ENCODE results near the gene PADI3. TPM values are rescaled to one million over a fixed set of nuclear protein-coding genes. Genes with fewer than 3 reads are reported as not detected.

Gene PADI3
- total RNA-seq, 2 donors from 2014 or later = not detected

DNA sequence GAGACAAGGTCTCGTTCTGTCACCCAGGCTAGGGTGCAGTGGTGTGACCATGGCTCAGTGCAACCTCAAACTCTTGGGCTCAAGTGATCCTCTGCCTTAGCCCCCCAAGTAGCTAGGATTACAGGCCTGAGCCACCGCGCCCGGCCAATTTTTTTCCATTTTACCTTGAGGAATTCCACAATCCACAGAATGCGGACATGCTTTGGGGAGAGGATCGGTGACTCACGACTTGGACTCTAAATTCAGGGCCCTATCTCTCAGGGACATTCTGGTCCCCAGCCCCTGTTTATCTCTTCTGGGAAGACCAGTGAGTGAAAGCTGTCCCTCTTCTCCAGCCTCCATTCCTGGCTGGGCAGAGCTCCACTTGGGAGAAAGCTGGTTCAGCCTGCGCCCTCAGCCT lies 38.7 kb upstream of the PADI3 start:
- DNase-seq = no peak
- WGBS, 2 donors = 88 to 89% methylated on average over 8 of the region's 8 CpGs
- Histone ChIP-seq H3K4me3 (no peak overlapping the region), H3K27me3 (no peaks in the 10 kb centered on the region), H3K9me3 (no peaks in the 10 kb centered on the region), H3K36me3 (replicated peaks in 1 of 2; ENCODE audit: insufficient read depth in 1 of 2, low read depth in 2 of 2) (no peaks in the 10 kb centered on the region), H3K4me1 (peaks cover 12% of the 10 kb centered on the region), H3K27ac (no peak overlapping the region)
- TF ChIP-seq POLR2A (IDR thresholded peaks at IDR 0.05) = no peak
- TF ChIP-seq, protein P1, sequence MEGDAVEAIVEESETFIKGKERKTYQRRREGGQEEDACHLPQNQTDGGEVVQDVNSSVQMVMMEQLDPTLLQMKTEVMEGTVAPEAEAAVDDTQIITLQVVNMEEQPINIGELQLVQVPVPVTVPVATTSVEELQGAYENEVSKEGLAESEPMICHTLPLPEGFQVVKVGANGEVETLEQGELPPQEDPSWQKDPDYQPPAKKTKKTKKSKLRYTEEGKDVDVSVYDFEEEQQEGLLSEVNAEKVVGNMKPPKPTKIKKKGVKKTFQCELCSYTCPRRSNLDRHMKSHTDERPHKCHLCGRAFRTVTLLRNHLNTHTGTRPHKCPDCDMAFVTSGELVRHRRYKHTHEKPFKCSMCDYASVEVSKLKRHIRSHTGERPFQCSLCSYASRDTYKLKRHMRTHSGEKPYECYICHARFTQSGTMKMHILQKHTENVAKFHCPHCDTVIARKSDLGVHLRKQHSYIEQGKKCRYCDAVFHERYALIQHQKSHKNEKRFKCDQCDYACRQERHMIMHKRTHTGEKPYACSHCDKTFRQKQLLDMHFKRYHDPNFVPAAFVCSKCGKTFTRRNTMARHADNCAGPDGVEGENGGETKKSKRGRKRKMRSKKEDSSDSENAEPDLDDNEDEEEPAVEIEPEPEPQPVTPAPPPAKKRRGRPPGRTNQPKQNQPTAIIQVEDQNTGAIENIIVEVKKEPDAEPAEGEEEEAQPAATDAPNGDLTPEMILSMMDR (IDR thresholded peaks at IDR 0.05) = no peak
- intact Hi-C loops (cut with DNase I) = no loop called here
- ATAC-seq = no peak

DNA sequence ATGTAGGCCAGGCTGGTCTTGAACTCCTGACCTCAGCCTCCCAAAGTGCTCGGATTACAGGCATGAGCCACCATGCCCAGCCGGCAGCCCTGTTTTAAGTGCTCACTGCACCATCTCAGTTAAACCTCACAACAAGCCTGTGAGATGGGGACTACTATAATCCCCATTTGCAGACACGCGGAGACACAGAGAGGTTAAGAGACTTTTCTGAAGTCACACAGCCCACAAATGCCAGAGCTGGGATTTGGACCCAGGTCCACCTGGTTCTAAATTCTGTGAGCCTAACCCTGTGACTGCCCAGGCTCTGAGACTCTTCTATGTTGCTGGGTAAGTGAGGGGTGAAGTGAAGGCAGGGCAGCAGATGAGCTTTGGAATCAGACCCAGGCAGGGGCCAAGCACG lies 37.5 kb upstream of the PADI3 start:
- ATAC-seq (no peak), DNase-seq (no peak)
- WGBS, 2 donors = 78 to 88% methylated on average over 4 to 5 of the region's 5 CpGs
- TF ChIP-seq, protein P1 (IDR thresholded peaks at IDR 0.05) = no peak
- TF ChIP-seq POLR2A (IDR thresholded peaks at IDR 0.05) = no peak
- Histone ChIP-seq H3K4me3 (no peak overlapping the region), H3K27me3 (no peaks in the 10 kb centered on the region), H3K27ac (no peak overlapping the region), H3K4me1 (peaks cover 12% of the 10 kb centered on the region), H3K36me3 (replicated peaks in 1 of 2; ENCODE audit: insufficient read depth in 1 of 2, low read depth in 2 of 2) (no peaks in the 10 kb centered on the region), H3K9me3 (no peaks in the 10 kb centered on the region)
- intact Hi-C loops (cut with DNase I) = no loop called here

DNA sequence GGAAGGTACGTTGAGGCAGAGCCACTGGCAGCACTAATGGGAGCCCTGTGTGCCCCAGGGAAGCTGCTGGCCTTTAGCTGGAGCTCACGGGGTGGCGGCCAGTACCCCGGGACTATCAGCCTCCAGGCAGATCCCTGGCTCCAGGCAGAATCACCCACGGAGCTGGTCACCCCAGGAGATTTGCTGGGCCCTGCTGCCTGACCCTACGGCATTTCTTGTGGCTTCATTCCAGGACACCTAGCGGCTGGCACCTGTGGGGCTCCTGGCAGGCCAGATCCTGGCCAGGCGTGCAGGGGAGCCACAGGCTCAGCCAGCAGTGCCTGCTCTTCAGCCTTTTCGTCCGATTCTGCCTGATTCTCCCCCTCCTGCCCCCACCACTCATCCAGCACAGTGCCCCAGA lies 36.9 kb upstream of the PADI3 start:
- peak overlapping the region in 3 of 4 donors; percentile 25 to 66 (median 30) for H3K27ac ChIP-seq
- no peak overlapping the region for H3K4me3 ChIP-seq
- 23 to 46% methylated on average over 4 to 10 of the region's 10 CpGs for WGBS, 2 donors
- intact Hi-C loops (cut with DNase I) = no loop called here
- H3K9me3 ChIP-seq = no peaks in the 10 kb centered on the region
- ATAC-seq (peak; percentile 63), DNase-seq (peak; percentile 22 to 69 (median 58))
- peaks cover 12% of the 10 kb centered on the region for H3K4me1 ChIP-seq
- TF ChIP-seq POLR2A (IDR thresholded peaks at IDR 0.05) = no peak
- TF ChIP-seq, protein P1 (IDR thresholded peaks at IDR 0.05) = peak in 4 of 7 experiments; percentile 23 to 43 (median 36)
- H3K27me3 ChIP-seq = no peaks in the 10 kb centered on the region
- H3K36me3 ChIP-seq (replicated peaks in 1 of 2; ENCODE audit: insufficient read depth in 1 of 2, low read depth in 2 of 2) = no peaks in the 10 kb centered on the region

DNA sequence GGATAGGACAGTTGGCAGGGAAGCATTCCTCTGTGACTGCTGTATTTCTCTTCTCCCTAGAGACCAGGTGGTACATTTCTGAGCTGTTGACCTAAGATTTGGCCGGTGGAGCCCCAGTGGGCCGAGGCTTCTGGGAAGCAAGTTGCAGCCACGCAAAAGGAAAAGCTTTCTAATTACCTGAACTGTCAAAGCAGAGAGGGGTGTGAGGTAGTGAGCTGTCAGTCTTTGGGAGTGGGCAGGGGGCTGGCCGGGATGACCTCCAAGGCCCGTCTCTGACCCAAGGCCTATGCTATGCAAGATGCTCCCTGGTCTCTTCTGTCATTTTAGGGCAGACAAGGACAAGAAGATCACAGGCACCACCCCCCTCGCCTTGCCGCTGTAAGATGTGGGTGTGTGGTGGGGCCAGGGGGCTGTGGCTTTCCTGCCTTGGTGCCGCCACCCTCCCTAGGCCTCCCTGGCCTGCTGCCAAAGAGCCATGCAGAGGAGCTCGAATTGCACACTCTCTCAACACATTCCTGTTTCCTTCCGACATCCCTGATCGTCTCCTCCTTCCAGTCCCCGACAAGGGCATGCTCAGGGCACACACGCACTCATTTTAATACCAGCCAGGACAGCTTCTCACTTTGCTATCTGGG lies 36.3 kb upstream of the PADI3 start:
- peaks cover 12% of the 10 kb centered on the region for H3K4me1 ChIP-seq
- H3K36me3 ChIP-seq (replicated peaks in 1 of 2; ENCODE audit: insufficient read depth in 1 of 2, low read depth in 2 of 2) = no peaks in the 10 kb centered on the region
- ATAC-seq (peak; percentile 43), DNase-seq (peak; percentile 18 to 38 (median 24))
- H3K27ac ChIP-seq = peak overlapping the region in 3 of 4 donors; percentile 25 to 66 (median 30)
- no peak for TF ChIP-seq POLR2A (IDR thresholded peaks at IDR 0.05)
- TF ChIP-seq, protein P1 (IDR thresholded peaks at IDR 0.05) = no peak
- H3K27me3 ChIP-seq = no peaks in the 10 kb centered on the region
- H3K4me3 ChIP-seq = no peak overlapping the region
- intact Hi-C loops (cut with DNase I) = no loop called here
- WGBS, 2 donors = 44 to 54% methylated on average over 10 to 13 of the region's 13 CpGs
- no peaks in the 10 kb centered on the region for H3K9me3 ChIP-seq

Data from body of pancreas (tissue), 4 donors.